SIG-M5 treated with dmso at 0.1 percent for 504 hours (cell line): ENCODE data around the gene METTL25.

Experiments
- DNase-seq: peaks from one replicate; lab custom pipeline; 2025; ENCODE audit not compliant: unreplicated experiment; lab: John Stamatoyannopoulos, UW

Gene METTL25

DNA sequence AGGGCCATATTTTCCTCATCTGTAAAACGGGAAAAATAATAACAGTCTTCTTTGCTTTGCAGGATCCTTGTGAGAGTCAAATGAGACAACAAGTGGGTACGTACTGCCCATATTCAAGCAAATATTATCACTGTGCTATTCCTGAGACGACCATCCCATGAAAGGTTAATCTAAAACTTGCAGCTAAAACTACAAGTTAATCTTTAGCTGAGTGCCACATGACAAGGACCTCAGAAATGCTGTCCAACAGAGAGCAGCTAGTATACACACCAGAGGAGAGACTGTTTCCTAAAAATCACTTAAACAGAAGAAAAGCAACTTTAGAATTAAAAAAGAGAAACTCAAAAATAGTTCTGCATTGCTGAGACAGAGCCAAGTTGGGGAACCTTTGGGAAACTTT, 165.7 kb downstream of the METTL25 start:
- no peak for DNase-seq

DNA sequence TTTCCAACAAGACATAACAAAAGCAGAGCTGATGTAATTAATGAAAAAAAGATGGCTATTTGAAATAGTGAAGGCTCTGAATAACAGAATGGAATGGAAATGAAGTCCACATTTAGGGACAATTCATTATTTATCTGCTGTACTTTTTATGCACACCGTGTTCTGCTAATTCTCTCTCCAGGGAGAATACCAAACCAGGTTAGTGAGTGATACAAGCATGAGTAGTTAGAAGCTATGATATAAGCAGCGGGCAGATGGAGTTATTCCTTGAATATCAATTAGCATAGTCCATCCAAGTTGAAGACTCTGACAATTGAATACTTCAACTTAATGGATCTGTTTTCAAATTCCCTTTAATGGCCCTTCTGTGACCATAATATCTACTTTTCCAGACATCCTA, 166.3 kb downstream of the METTL25 start:
- DNase-seq = no peak

GRCh38 chr12:82525616-82526015, 167.3 kb downstream of the METTL25 start:
- DNase-seq = no peak

DNA sequence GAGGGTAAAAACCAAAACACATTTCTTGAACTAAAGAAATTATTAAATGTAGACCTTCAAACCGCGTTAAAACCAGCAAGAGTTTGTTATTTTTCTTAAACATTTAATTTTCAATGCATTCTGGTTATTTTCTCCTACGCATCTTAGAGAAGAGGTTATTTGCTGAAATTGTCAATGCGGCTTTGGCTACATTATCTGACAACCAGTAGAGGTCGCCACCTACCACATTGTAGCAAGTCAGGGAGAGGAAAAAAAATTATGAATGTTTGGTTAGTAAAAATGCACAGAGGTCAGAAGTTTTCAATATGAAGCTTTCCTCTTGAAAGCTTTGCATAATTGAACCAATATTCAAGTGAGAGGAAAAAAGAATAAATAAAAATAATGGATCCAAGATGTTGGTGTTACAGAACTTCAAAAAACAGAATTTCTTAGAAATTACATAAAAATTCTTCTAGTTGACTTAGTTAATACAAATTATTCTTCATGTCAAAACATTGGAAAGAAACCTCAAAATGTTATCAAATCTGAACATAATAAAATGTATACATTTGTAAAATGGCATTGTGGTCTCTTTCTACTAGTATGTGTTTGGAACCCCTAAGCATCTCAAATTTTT, 168.9 kb downstream of the METTL25 start:
- DNase-seq = peak; percentile 71
